ENCODE data around the gene ZBTB20. TPM values are rescaled to one million over a fixed set of nuclear protein-coding genes. Genes with fewer than 3 reads are reported as not detected.

Gene ZBTB20
- total and polyA plus RNA-seq, 5 donors from 2014 or later, result 10.1 to 58.2 (median 13.2) TPM

DNA sequence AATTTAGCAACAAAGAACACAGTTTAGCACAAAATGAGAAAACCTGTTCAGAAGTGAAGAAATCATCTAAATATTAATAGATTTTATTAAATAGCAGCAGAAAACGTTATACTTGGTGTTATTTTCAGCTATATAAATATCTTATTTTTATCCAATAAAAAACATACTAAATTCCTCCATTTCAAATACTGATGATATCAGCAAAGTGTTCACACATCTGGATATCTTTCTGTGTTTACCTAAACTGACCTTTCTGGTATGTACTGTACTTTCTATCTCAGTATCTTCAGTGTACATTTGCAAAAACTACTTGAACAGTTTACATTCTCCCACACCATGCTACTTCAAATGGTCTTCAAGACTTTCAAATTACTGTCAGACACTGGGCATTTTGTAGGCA lies 179.9 kb downstream of the ZBTB20 start:
- no peaks in the 10 kb centered on the region for H3K9me3 Mint-ChIP-seq
- Histone ChIP-seq H3K27ac (ENCODE audit: insufficient read depth, low read length, poor library complexity, severe bottlenecking) (no peak overlapping the region), H3K9me3 (ENCODE audit: control insufficient read depth in 2 of 2, low read length in 2 of 2) (no peaks in the 10 kb centered on the region), H3K27me3 (ENCODE audit: control insufficient read depth, insufficient read depth, low read length) (no peaks in the 10 kb centered on the region), H3K4me3 (ENCODE audit: low read depth, low read length) (no peak overlapping the region), H3K4me1 (ENCODE audit: control insufficient read depth, insufficient read depth, low read length, poor library complexity, severe bottlenecking) (no peaks in the 10 kb centered on the region), H3K36me3 (ENCODE audit: control insufficient read depth, insufficient read depth, low read length) (peaks cover 3% of the 10 kb centered on the region)
- ATAC-seq (ENCODE audit: low read depth in 2 of 2), result no peak
- H3K4me3 Mint-ChIP-seq, result no peak overlapping the region
- no peak overlapping the region for H3K27ac Mint-ChIP-seq
- no peaks in the 10 kb centered on the region for H3K27me3 Mint-ChIP-seq
- peaks cover 32% of the 10 kb centered on the region for H3K36me3 Mint-ChIP-seq
- H3K4me1 Mint-ChIP-seq, result peaks cover 0 to 7% (median 2%) of the 10 kb centered on the region in 4 donors
- no peak for DNase-seq

DNA sequence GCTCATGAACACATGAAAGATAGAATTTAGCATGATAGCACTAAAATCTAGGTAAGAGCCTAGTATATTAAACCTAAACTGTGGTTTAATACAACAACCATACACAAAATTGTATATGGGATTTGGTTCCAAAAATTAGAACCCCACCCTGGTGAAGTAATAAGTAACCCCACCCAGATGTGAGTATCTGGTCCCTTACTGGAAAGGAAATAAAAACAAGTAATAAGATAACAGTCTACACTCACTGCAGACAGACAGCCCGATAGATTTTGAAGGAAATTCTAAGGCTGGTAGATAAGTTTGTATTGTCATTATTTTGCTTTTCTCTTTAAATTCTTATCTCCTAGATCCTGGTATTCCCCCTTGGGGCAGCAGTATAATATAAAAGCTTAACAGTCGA lies 184.9 kb downstream of the ZBTB20 start:
- peaks cover 0 to 4% (median 0%) of the 10 kb centered on the region in 7 donors for H3K9me3 Mint-ChIP-seq
- H3K4me3 ChIP-seq (ENCODE audit: low read depth, low read length), result no peak overlapping the region
- no peaks in the 10 kb centered on the region for H3K27me3 Mint-ChIP-seq
- ATAC-seq (ENCODE audit: low read depth in 2 of 2) (no peak), DNase-seq (no peak)
- H3K27ac Mint-ChIP-seq, result no peak overlapping the region
- H3K4me3 Mint-ChIP-seq, result no peak overlapping the region
- peaks cover 3% of the 10 kb centered on the region for H3K36me3 ChIP-seq (ENCODE audit: control insufficient read depth, insufficient read depth, low read length)
- no peaks in the 10 kb centered on the region for H3K4me1 ChIP-seq (ENCODE audit: control insufficient read depth, insufficient read depth, low read length, poor library complexity, severe bottlenecking)
- no peak overlapping the region for H3K27ac ChIP-seq (ENCODE audit: insufficient read depth, low read length, poor library complexity, severe bottlenecking)
- H3K36me3 Mint-ChIP-seq, result peaks cover 22% of the 10 kb centered on the region
- H3K9me3 ChIP-seq (ENCODE audit: control insufficient read depth in 2 of 2, low read length in 2 of 2), result no peaks in the 10 kb centered on the region
- H3K4me1 Mint-ChIP-seq, result peaks cover 0 to 13% (median 3%) of the 10 kb centered on the region in 4 donors
- no peaks in the 10 kb centered on the region for H3K27me3 ChIP-seq (ENCODE audit: control insufficient read depth, insufficient read depth, low read length)

DNA sequence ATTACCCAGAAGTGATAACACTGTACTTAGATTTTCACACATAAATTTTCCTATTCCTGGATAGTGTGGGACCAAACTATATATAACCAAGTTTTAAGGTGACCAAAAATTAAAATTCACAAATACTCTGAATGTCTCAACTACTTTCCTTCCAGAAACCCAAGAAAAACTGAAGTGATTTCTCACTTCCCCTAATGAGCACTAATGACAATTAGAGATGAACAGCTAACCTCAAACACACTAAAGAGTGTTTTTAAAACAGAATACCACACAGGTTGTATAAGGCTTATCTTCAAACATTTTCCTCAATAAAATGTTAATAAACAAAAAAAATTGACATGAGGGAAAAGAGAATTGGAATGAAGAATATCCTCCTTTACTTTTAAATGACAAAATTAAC lies 188.2 kb downstream of the ZBTB20 start:
- Mint-ChIP-seq H3K27me3 (no peaks in the 10 kb centered on the region), H3K9me3 (peaks cover 0 to 18% (median 8%) of the 10 kb centered on the region in 7 donors), H3K4me3 (no peak overlapping the region), H3K36me3 (peaks cover 31% of the 10 kb centered on the region), H3K27ac (no peak overlapping the region), H3K4me1 (peaks cover 0 to 23% (median 5%) of the 10 kb centered on the region in 4 donors)
- Histone ChIP-seq H3K4me3 (ENCODE audit: low read depth, low read length) (no peak overlapping the region), H3K9me3 (ENCODE audit: control insufficient read depth in 2 of 2, low read length in 2 of 2) (peaks cover 13 to 14% of the 10 kb centered on the region in 2 experiments), H3K36me3 (ENCODE audit: control insufficient read depth, insufficient read depth, low read length) (peaks cover 7% of the 10 kb centered on the region), H3K4me1 (ENCODE audit: control insufficient read depth, insufficient read depth, low read length, poor library complexity, severe bottlenecking) (no peaks in the 10 kb centered on the region), H3K27ac (ENCODE audit: insufficient read depth, low read length, poor library complexity, severe bottlenecking) (no peak overlapping the region), H3K27me3 (ENCODE audit: control insufficient read depth, insufficient read depth, low read length) (no peaks in the 10 kb centered on the region)
- ATAC-seq (ENCODE audit: low read depth in 2 of 2), result no peak
- DNase-seq, result no peak

DNA sequence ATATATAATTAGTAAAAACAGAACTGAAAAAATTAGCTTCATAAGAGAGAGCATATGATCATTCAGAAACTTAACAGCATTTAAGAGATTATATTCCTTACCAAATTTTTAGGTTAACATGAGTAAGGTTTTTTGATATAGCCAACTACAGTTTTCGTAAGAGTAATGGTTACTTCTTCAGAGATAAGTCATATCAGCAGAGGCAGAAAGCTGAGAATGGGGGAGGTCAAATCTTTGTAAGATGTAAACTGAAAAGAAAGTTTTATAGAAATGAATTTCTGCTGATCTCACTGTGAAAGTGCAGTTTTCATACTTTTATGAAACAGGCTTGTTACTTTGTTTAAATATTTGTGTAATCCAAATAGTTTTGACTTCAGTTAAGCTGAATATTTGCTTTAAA lies 193.3 kb downstream of the ZBTB20 start:
- no peak overlapping the region for H3K27ac ChIP-seq (ENCODE audit: insufficient read depth, low read length, poor library complexity, severe bottlenecking)
- ATAC-seq (ENCODE audit: low read depth in 2 of 2), result no peak
- peaks cover 47% of the 10 kb centered on the region for H3K36me3 Mint-ChIP-seq
- no peak overlapping the region for H3K27ac Mint-ChIP-seq
- no peaks in the 10 kb centered on the region for H3K27me3 Mint-ChIP-seq
- H3K4me1 Mint-ChIP-seq, result peaks cover 0 to 26% (median 9%) of the 10 kb centered on the region in 4 donors
- H3K36me3 ChIP-seq (ENCODE audit: control insufficient read depth, insufficient read depth, low read length), result peaks cover 4% of the 10 kb centered on the region
- H3K4me3 ChIP-seq (ENCODE audit: low read depth, low read length), result no peak overlapping the region
- no peak overlapping the region for H3K4me3 Mint-ChIP-seq
- peaks cover 0 to 30% (median 10%) of the 10 kb centered on the region in 7 donors for H3K9me3 Mint-ChIP-seq
- no peaks in the 10 kb centered on the region for H3K4me1 ChIP-seq (ENCODE audit: control insufficient read depth, insufficient read depth, low read length, poor library complexity, severe bottlenecking)
- H3K27me3 ChIP-seq (ENCODE audit: control insufficient read depth, insufficient read depth, low read length), result no peaks in the 10 kb centered on the region
- peaks cover 17 to 21% of the 10 kb centered on the region in 2 experiments for H3K9me3 ChIP-seq (ENCODE audit: control insufficient read depth in 2 of 2, low read length in 2 of 2)
- DNase-seq, result no peak

DNA sequence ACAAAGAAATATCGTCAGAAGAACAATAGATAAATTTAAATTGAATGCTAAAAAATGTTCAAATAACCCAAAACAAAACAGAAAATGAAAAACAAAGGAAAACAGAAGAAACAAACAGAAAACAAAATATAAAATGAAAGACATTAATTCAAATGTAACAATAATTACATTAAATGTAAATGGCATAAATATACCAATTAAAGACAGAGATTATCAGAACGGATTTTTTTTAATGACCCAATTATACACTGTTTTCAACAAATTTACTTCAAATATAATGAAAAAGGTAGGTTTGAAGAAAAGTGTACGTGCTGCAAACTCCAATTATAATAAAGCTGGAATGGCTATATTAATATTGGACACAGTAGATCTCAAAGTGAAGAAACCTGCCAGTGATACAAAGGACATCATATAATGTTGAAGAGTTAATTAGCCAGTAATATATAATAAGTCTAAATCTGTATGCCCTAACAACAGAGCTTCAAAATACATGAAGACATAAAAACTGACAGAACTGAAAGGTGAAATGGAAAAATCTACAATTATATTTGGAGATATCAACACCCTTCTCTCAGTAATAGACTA lies 193.8 kb downstream of the ZBTB20 start:
- H3K4me3 Mint-ChIP-seq, result no peak overlapping the region
- H3K27me3 ChIP-seq (ENCODE audit: control insufficient read depth, insufficient read depth, low read length), result no peaks in the 10 kb centered on the region
- peaks cover 4% of the 10 kb centered on the region for H3K36me3 ChIP-seq (ENCODE audit: control insufficient read depth, insufficient read depth, low read length)
- ATAC-seq (ENCODE audit: low read depth in 2 of 2) (no peak), DNase-seq (no peak)
- H3K4me1 Mint-ChIP-seq, result peaks cover 0 to 26% (median 9%) of the 10 kb centered on the region in 4 donors
- peaks cover 0 to 30% (median 10%) of the 10 kb centered on the region in 7 donors for H3K9me3 Mint-ChIP-seq
- H3K36me3 Mint-ChIP-seq, result peaks cover 45% of the 10 kb centered on the region
- no peak overlapping the region for H3K27ac ChIP-seq (ENCODE audit: insufficient read depth, low read length, poor library complexity, severe bottlenecking)
- H3K27ac Mint-ChIP-seq, result no peak overlapping the region
- no peak overlapping the region for H3K4me3 ChIP-seq (ENCODE audit: low read depth, low read length)
- H3K9me3 ChIP-seq (ENCODE audit: control insufficient read depth in 2 of 2, low read length in 2 of 2), result peaks cover 17 to 21% of the 10 kb centered on the region in 2 experiments
- H3K27me3 Mint-ChIP-seq, result no peaks in the 10 kb centered on the region
- H3K4me1 ChIP-seq (ENCODE audit: control insufficient read depth, insufficient read depth, low read length, poor library complexity, severe bottlenecking), result no peaks in the 10 kb centered on the region

DNA sequence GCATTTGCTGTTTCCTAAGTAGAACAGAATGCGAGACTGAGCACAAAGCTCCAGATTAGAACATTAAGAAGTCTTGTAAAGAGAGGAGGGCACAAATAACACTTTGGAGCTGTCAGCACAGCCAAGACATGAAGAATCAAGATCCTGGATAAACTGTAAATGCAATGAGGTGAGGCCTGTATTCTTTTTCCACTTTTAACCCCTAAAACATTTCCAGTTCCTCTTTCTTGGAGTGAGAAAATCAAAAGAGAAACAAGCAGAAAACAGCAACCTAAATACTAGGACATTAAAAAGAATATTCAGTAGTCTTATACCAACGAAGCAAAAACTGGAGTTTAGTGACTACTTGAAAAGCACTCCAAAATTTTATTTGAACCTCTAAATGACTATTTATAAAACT lies 204.3 kb downstream of the ZBTB20 start:
- Mint-ChIP-seq H3K27ac (no peak overlapping the region), H3K27me3 (no peaks in the 10 kb centered on the region), H3K4me1 (peaks cover 0 to 20% (median 14%) of the 10 kb centered on the region in 4 donors), H3K4me3 (no peak overlapping the region), H3K9me3 (peaks cover 0 to 4% (median 1%) of the 10 kb centered on the region in 7 donors), H3K36me3 (peaks cover 29% of the 10 kb centered on the region)
- Histone ChIP-seq H3K4me1 (ENCODE audit: control insufficient read depth, insufficient read depth, low read length, poor library complexity, severe bottlenecking) (no peaks in the 10 kb centered on the region), H3K36me3 (ENCODE audit: control insufficient read depth, insufficient read depth, low read length) (no peaks in the 10 kb centered on the region), H3K9me3 (ENCODE audit: control insufficient read depth in 2 of 2, low read length in 2 of 2) (no peaks in the 10 kb centered on the region), H3K27me3 (ENCODE audit: control insufficient read depth, insufficient read depth, low read length) (no peaks in the 10 kb centered on the region), H3K4me3 (ENCODE audit: low read depth, low read length) (no peak overlapping the region), H3K27ac (ENCODE audit: insufficient read depth, low read length, poor library complexity, severe bottlenecking) (no peak overlapping the region)
- DNase-seq, result no peak
- no peak for ATAC-seq (ENCODE audit: low read depth in 2 of 2)

DNA sequence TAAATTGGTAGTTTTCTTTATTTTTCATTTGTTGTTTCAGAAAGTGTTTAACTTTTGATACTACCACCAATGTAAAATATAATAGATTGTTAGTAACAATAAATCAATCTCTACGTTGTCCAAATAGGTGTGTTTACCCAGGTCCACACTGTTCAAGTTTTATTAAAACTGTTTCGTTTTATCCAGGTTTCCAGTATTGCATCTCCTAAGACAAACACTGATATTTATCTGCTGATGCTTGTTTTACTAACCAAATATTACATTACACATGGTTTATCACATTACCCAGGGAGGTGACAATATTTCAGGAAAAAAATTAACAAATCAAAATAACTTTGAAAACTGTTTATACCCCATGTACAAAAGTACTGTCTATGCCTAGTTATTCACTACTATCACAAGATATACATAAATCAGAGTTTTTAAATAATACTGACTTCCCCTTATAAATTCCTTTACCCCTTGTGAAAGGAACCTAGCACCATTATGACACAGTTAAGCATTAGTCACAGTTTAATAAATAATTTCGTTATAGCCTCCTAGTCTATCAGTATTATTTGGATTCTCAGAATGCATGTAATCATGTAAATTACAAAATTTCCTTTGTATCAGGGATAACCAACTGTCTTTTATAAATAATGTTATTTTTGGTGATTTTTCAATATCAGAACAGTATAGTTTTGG lies 205.3 kb downstream of the ZBTB20 start:
- H3K9me3 Mint-ChIP-seq, result peaks cover 0 to 1% (median 0%) of the 10 kb centered on the region in 7 donors
- Histone ChIP-seq H3K4me1 (ENCODE audit: control insufficient read depth, insufficient read depth, low read length, poor library complexity, severe bottlenecking) (no peaks in the 10 kb centered on the region), H3K4me3 (ENCODE audit: low read depth, low read length) (no peak overlapping the region), H3K9me3 (ENCODE audit: control insufficient read depth in 2 of 2, low read length in 2 of 2) (no peaks in the 10 kb centered on the region), H3K36me3 (ENCODE audit: control insufficient read depth, insufficient read depth, low read length) (no peaks in the 10 kb centered on the region), H3K27ac (ENCODE audit: insufficient read depth, low read length, poor library complexity, severe bottlenecking) (no peak overlapping the region), H3K27me3 (ENCODE audit: control insufficient read depth, insufficient read depth, low read length) (no peaks in the 10 kb centered on the region)
- H3K27me3 Mint-ChIP-seq, result no peaks in the 10 kb centered on the region
- ATAC-seq (ENCODE audit: low read depth in 2 of 2) (no peak), DNase-seq (no peak)
- H3K27ac Mint-ChIP-seq, result no peak overlapping the region
- peaks cover 24% of the 10 kb centered on the region for H3K36me3 Mint-ChIP-seq
- no peak overlapping the region for H3K4me3 Mint-ChIP-seq
- peaks cover 0 to 16% (median 9%) of the 10 kb centered on the region in 4 donors for H3K4me1 Mint-ChIP-seq

DNA sequence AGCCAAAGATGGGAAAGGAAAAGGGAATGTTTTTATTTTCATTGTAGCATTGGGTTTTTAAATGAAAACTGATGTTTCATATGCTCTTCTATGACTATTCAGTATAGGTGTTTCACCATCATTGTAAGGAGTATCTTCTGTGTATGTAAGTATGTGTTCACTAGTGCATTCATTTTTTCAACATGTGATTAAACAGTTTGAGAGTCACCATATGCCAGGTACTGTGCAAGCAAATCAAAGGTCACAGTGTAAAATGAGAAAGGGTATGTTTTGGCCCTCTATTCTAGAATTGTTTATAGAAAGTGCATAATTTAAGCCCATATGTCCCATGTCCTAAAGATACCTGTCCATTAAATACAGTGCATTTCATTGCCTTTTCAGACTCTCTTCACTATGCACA lies 207.2 kb downstream of the ZBTB20 start:
- Mint-ChIP-seq H3K4me1 (peaks cover 0 to 13% (median 4%) of the 10 kb centered on the region in 4 donors), H3K27ac (no peak overlapping the region)
- ATAC-seq (ENCODE audit: low read depth in 2 of 2), result no peak

More for the DNA sequence above, 207.2 kb downstream of the ZBTB20 start:
- Mint-ChIP-seq H3K9me3 (peaks cover 0 to 1% (median 0%) of the 10 kb centered on the region in 7 donors), H3K4me3 (no peak overlapping the region), H3K27me3 (no peaks in the 10 kb centered on the region), H3K36me3 (peaks cover 25% of the 10 kb centered on the region)
- no peaks in the 10 kb centered on the region for H3K27me3 ChIP-seq (ENCODE audit: control insufficient read depth, insufficient read depth, low read length)
- H3K27ac ChIP-seq (ENCODE audit: insufficient read depth, low read length, poor library complexity, severe bottlenecking), result no peak overlapping the region
- no peaks in the 10 kb centered on the region for H3K9me3 ChIP-seq (ENCODE audit: control insufficient read depth in 2 of 2, low read length in 2 of 2)
- H3K4me3 ChIP-seq (ENCODE audit: low read depth, low read length), result no peak overlapping the region
- H3K4me1 ChIP-seq (ENCODE audit: control insufficient read depth, insufficient read depth, low read length, poor library complexity, severe bottlenecking), result no peaks in the 10 kb centered on the region
- H3K36me3 ChIP-seq (ENCODE audit: control insufficient read depth, insufficient read depth, low read length), result peaks cover 7% of the 10 kb centered on the region
- DNase-seq, result no peak

Data from CD4-positive, CD25-positive, alpha-beta regulatory T cell (primary cell).